ENCODE measurements around the gene UROC1.
A peak's percentile ranks its signal among the peaks of the same experiment; 100 is the strongest.

The UROC1 gene

GRCh38 chr3:126530171-126531050 is 12.8 kb upstream of the UROC1 start:
- DNase-seq (ENCODE audit: low spot score): no peak

- no peak for DNase-seq (ENCODE audit: low spot score)
Measured at GRCh38 chr3:126529585-126530170, 12.1 kb upstream of the UROC1 start.

- DNase-seq (ENCODE audit: low spot score): peak; percentile 59
Measured at GRCh38 chr3:126528800-126529541, 11.4 kb upstream of the UROC1 start.

GRCh38 chr3:126528419-126528799 is 10.8 kb upstream of the UROC1 start:
- no peak for DNase-seq (ENCODE audit: low spot score)

- DNase-seq (ENCODE audit: low spot score): no peak
Measured at GRCh38 chr3:126527455-126528211, 10.1 kb upstream of the UROC1 start.

- no peak for DNase-seq (ENCODE audit: low spot score)
Measured at GRCh38 chr3:126527006-126527405, 9.4 kb upstream of the UROC1 start.

- no peak for DNase-seq (ENCODE audit: low spot score)
Measured at GRCh38 chr3:126526668-126527005, 9.1 kb upstream of the UROC1 start.

GRCh38 chr3:126525853-126526667 is 8.5 kb upstream of the UROC1 start:
- no peak for DNase-seq (ENCODE audit: low spot score)

- no peak for DNase-seq (ENCODE audit: low spot score)
Measured at GRCh38 chr3:126525091-126525852, 7.7 kb upstream of the UROC1 start.

GRCh38 chr3:126524429-126524988 is 6.9 kb upstream of the UROC1 start:
- DNase-seq (ENCODE audit: low spot score): no peak

GRCh38 chr3:126523745-126524428 is 6.3 kb upstream of the UROC1 start, which contains the start of gene CHST13:
CHST13 (plus strand) TSS chr3:126524155; CDS start chr3:126524333, 178 bp downstream.
- peak; percentile 79 for DNase-seq (ENCODE audit: low spot score)

- peak; percentile 87 for DNase-seq (ENCODE audit: low spot score)
Measured at GRCh38 chr3:126522363-126522788, 4.8 kb upstream of the UROC1 start.

- no peak for DNase-seq (ENCODE audit: low spot score)
Measured at GRCh38 chr3:126521122-126521891, 3.7 kb upstream of the UROC1 start.

- no peak for DNase-seq (ENCODE audit: low spot score)
Measured at GRCh38 chr3:126519506-126520455, 2.2 kb upstream of the UROC1 start.

- DNase-seq (ENCODE audit: low spot score): no peak
Measured at GRCh38 chr3:126518779-126519177, 1.2 kb upstream of the UROC1 start.

- no peak for DNase-seq (ENCODE audit: low spot score)
Measured at GRCh38 chr3:126517986-126518778, 609 bp upstream of the UROC1 start.

- no peak for DNase-seq (ENCODE audit: low spot score)
Measured at GRCh38 chr3:126516936-126517290, 660 bp downstream of the UROC1 start.

Measured in AG20443 (cell line).